Brain microvascular endothelial cell (primary cell): ENCODE results near the gene FGD5.

Source experiments
- DNase-seq: peaks from one replicate; pipeline ENCODE4 v3.0.0-alpha.2; 2020
- H3K27ac ChIP-seq: fragments of 250-450 bp; sonication (Bioruptor Pico); 2 replicates; pipeline ENCODE4 v1.5.1; 2020; ENCODE audit warnings: mild to moderate bottlenecking, moderate library complexity
- H3K27me3 ChIP-seq: fragments of 250-450 bp; sonication (Bioruptor Pico); replicated peaks from 2 replicates; pipeline ENCODE4 v1.5.1; 2020; ENCODE audit warnings: mild to moderate bottlenecking
- H3K36me3 ChIP-seq: fragments of 250-450 bp; sonication (Bioruptor Pico); replicated peaks from 2 replicates; pipeline ENCODE4 v1.5.1; 2020; ENCODE audit warnings: mild to moderate bottlenecking
- H3K4me3 ChIP-seq: 2 replicates; pipeline ENCODE4 v1.5.1; 2011; ENCODE audit warnings: low read depth, mild to moderate bottlenecking, control low read depth, low read length, moderate library complexity
- CTCF ChIP-seq: IDR thresholded peaks from 2 replicates; pipeline ENCODE4 v1.5.1; 2011; ENCODE audit warnings: low read depth, mild to moderate bottlenecking, moderate library complexity, low read length, control low read depth, inconsistent platforms; ENCODE audit errors: missing control alignments
- in situ Hi-C: cut with HindIII; loops from 2 replicates; pipeline ENCODE4 v1.10.0; 2017; ENCODE audit warnings: low sequenced_read_pairs, low pct_ligation_motif_present

Gene FGD5

GRCh38 chr3:14810070-14810791, 8.5 kb upstream of the FGD5 start:
- Histone ChIP-seq H3K4me3 (peak overlapping the region; percentile 27), H3K27me3 (peaks cover 35% of the 10 kb centered on the region), H3K36me3 (no peaks in the 10 kb centered on the region), H3K27ac (no peak overlapping the region)
- no peak for DNase-seq
- in situ Hi-C loops, result no loop called here
- TF ChIP-seq CTCF, result no peak

GRCh38 chr3:14810801-14811661, 7.7 kb upstream of the FGD5 start:
- no peak overlapping the region for H3K27ac ChIP-seq
- in situ Hi-C loops, result no loop called here
- no peak for TF ChIP-seq CTCF
- no peak overlapping the region for H3K4me3 ChIP-seq
- peaks cover 35% of the 10 kb centered on the region for H3K27me3 ChIP-seq
- DNase-seq, result no peak
- no peaks in the 10 kb centered on the region for H3K36me3 ChIP-seq

GRCh38 chr3:14811684-14812083, 7.1 kb upstream of the FGD5 start:
- H3K27ac ChIP-seq, result no peak overlapping the region
- no peak overlapping the region for H3K4me3 ChIP-seq
- H3K36me3 ChIP-seq, result no peaks in the 10 kb centered on the region
- H3K27me3 ChIP-seq, result peaks cover 35% of the 10 kb centered on the region
- no peak for DNase-seq
- no peak for TF ChIP-seq CTCF
- in situ Hi-C loops, result no loop called here

GRCh38 chr3:14812196-14812790, 6.5 kb upstream of the FGD5 start:
- Histone ChIP-seq H3K4me3 (no peak overlapping the region), H3K36me3 (no peaks in the 10 kb centered on the region), H3K27me3 (peaks cover 35% of the 10 kb centered on the region), H3K27ac (no peak overlapping the region)
- TF ChIP-seq CTCF, result no peak
- no peak for DNase-seq
- in situ Hi-C loops, result no loop called here

- Histone ChIP-seq H3K4me3 (no peak overlapping the region), H3K36me3 (no peaks in the 10 kb centered on the region), H3K27me3 (peaks cover 27% of the 10 kb centered on the region), H3K27ac (no peak overlapping the region)
- no peak for TF ChIP-seq CTCF
- DNase-seq, result no peak
- in situ Hi-C loops, result no loop called here
Observed at GRCh38 chr3:14814411-14814871, 4.3 kb upstream of the FGD5 start.
